ENCODE data around the gene VANGL1.

VANGL1 gene

DNA sequence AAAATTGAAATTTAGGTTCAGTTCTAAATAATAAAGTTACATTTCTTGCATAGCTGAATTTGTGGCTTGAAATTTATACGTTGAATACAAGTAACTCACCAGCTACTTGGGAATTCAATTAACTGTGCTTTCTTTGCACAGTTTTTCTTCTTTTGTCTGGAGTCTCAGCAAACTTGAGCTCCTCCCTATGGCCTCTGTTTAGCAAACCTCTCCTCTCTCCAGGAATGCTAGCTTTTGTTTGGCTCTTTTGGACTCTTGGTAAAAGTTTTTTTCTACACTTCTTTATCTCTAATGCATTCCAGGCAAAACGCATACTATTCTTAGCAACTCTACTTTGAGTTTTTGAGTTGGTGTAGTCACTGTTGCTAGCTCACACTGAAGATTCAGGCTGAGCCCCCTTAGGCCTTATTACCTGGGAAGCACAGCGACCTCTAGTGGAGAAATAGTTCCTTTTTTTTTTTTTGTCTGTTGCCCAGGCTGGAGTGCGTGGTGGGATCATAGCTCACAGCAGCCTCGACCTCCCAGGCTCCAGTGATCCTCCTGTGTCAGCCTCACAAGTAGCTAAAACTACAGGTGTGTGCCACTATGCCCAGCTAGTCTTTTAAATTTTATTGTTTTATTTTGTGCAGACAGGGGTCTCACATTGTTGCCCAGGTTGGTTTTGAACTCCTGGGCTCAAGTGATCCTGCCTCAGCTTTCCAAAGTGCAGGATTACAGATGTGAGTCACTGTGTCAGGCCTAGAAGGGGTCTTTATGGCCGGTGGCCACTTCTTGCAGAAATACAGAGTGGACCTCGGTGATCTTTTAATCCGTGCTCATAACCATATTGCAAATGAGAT, 65.0 kb downstream of the VANGL1 start:
- DNase-seq = no peak

DNA sequence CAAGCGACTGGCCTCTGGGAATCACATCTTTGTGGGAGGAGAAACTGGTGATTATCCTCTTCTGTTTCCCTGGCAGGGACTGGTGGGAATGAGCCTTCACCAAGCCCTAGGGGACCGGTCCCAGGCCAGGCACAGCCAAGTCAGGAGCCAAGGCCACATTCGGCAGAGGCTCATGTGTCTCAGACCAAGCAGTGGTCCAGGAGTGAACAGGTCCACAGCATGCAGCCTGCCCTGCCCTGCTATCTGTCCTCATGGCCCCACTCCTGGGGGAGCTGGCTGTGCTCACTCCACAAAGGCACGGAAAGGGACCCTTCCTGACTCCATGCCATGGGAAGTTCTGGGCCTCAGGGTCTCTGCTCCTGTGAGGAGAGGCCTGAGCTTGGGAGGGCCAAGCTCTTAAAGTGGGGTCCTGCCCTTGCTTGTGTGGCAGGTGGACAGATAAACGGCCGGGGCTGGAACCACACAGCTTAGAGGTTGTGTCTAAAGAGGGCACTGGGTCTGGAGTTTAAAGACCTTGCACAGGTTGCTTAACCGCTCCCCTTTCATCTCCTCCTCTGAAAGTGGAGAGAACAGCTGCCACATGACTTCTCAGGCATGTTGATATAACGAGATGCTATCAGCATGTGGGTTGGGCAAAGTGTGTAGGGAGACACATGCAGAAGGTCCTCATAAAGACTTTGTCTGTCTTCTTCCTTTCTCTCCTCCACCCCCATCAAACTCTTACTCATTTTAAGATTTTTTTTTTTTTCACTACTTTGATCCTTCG, 69.3 kb downstream of the VANGL1 start:
- DNase-seq = peak; percentile 9

DNA sequence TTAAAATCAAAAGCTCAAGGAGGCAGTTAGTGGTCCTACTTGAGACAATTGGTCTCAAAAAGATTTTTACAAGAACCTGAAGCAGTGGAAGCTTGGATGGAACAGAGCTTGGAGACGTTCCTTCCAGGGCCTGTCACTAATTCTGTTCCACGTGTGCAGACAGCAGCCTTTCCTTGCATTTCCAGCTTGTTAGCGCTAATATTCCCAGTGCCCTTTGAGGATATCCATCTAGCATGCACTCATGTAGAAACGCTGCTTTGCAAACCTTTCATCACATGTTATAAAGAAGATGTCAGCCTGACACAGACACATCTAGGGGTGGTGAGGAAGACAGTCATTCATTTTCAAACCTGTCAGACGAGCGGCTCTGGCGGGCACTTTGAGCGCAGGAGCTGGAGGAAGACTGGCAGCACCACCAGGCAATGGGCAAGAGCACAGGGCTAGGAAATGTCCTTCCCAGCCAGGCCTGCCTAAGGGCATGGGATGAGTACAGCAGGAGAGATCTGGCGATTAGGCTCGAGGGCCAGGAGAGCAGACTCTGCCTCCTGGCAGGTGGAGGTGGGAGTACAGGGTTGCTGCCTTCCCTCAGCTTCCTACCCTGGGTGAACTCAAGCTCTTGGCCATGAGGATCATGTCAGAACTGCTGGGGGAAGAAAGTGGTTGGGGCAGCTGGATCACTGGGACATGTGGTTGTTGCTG, 71.3 kb downstream of the VANGL1 start:
- DNase-seq = no peak

- no peak for DNase-seq
These were observed 72.1 kb downstream of the VANGL1 start for GRCh38 chr1:115713906-115714305.

DNA sequence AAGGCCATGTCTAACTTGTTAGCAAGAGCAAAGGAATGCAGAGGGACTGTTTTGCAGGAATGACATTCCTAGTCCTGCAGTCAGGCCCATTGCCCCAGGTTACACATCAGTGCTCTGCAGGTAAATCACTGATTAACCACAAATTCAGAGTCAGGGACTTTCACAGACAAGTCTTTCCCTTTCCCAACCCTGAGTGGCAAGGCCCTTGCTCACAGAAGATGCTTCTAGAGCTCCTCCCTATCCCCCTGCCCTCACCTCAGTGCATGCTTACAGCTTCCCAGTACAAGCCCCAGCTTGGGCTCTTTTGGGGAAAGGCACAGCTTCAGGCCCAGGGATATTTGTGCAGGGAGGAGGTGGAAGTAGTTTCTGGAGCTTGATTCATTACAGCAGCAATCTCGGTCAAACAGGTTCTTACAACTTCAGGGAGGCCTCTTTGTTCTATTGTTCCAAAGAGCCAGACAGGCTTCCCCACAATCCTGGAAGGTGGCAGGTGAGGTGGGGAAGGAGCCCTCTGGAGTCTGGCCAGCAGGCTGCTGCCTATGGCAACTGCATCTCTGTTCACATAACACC, 72.9 kb downstream of the VANGL1 start:
- DNase-seq = no peak

GRCh38 chr1:115717541-115717940, 75.8 kb downstream of the VANGL1 start:
- DNase-seq = peak; percentile 34

- DNase-seq = no peak
These were observed 76.4 kb downstream of the VANGL1 start for GRCh38 chr1:115718011-115718754.

- DNase-seq = no peak
These were observed 77.5 kb downstream of the VANGL1 start for GRCh38 chr1:115719285-115719684.

- DNase-seq = no peak
These were observed 80.5 kb downstream of the VANGL1 start for GRCh38 chr1:115722221-115722620.

DNA sequence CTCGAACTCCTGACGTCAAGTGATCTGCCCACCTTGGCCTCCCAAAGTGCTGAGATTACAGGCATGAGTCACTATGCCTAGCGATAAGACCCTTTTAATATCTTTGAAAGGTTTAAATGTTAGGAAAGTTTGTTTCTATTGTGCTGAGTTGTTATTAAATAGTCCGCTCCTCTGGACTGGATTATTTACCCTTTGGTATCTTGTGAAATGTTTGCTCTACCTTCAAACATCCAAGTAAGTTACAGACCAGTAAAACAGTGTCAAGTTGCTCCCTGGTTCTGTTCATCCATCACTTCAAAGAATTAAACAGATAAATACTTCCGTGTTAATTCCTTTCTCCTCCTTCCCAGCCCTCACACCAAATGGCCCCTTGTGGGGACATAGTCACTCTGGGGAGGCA, 82.0 kb downstream of the VANGL1 start:
- DNase-seq = no peak

DNA sequence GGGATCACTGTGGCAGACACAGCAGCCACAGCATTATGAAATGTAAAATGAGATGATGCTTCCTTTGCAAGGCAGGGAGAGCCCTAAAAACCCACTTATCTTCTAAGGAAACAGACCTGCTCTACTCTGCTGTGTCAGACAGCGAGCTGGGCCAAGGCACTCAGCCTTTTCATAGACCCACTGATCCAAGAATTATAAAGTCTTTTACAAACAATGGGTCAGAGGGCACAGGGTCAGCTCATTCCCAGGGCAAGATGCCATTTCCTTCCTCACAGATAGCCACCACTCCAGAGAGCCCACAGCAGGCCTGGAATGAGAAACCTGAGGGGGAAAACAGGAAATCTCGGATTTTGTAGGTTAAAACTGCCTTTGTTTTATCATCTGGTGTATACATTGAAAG, 83.8 kb downstream of the VANGL1 start:
- DNase-seq = no peak

GRCh38 chr1:115726161-115726560, 84.4 kb downstream of the VANGL1 start:
- no peak for DNase-seq

- no peak for DNase-seq
These were observed 84.8 kb downstream of the VANGL1 start for GRCh38 chr1:115726570-115726969.

DNA sequence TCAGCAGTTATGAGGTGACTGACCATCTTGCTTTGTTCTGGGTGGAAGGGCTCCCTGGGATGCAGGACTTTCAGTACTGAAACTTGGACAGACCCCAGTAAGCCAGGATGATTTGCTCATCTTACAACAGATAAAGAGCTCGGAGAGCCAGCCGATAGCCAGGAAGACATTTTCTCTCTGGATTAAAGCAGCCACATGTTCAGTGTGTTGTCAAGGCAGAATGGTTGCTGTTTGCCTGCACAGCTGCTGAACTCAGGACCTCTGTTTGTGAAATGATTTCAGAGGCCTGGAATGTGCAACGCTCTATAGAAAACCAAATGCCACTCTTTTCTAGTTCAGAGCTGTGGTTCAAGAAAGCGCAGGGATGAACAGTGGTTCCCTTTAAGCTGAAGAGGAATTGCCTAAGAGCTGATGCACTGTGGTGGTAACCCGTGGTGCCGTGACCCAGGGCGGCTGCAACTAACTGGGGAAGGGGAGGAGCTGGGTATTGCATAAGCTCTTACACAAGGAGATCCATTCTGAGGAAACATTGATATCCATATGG, 86.0 kb downstream of the VANGL1 start:
- DNase-seq = no peak

DNA sequence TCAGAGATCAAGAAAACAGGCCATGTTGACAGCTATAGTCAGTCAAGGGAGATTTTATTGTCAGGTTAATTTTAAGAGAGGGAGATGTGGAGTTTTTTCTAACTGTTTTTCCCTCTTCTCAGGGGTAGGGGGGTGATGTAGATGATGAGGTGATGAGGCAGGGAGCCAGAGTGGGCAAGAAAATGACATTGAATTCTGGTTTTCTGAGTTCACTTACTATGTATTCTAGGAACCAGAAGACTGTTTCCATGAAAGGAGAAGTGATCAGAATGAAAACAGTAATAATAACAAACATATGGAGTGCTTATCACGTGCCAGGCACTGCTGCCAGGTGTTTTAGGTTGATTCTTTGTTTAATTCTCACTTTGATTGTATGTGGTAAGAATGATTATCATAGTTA, 86.6 kb downstream of the VANGL1 start:
- DNase-seq = no peak

DNA sequence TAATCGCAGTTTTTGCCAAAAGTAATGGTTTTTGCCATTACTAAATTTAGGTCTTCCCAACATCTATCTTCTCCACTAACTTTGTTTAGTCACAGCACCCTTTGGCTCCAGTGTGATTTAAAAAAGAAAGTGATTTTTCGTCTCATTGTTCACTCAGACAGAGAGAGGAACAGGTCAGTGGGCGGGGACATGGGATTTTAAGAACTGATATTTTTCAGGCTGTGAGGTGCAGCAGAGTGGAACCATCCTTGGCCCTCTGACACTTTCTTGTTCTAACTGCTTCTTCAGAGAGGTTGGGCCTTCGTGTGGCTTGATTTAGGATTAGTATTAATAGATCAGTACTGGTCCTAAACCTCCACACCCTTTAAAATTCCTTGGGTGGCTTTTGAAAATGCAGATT, 88.0 kb downstream of the VANGL1 start:
- no peak for DNase-seq

DNA sequence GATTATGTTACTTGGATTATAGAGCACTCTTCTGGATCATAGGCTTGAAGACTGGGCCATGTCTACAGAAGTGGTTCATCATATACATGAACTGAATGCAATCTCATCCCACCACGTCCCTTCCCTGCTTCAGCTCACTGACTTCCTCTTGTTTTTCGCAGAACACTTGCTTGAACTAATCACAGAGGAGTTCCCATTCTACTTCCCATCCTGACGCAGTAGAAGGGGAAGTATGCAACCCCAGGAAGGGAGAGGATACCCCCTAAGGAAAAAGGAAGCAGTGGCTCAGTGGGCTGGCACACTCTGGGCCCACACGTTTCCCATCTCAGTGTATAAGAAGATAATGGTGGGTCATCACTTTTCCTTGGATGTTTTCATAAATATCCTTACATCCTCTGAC, 90.5 kb downstream of the VANGL1 start:
- DNase-seq = no peak

GRCh38 chr1:115740811-115741210, 99.0 kb downstream of the VANGL1 start:
- no peak for DNase-seq

GRCh38 chr1:115744646-115745275, 103.0 kb downstream of the VANGL1 start:
- DNase-seq = no peak

- DNase-seq = no peak
These were observed 104.4 kb downstream of the VANGL1 start for GRCh38 chr1:115746021-115746690.
